SJCRH30 (cell line): ENCODE data around the gene FHDC1. TPM values are rescaled to one million over a fixed set of nuclear protein-coding genes. Genes with fewer than 3 reads are reported as not detected.

Experiments used
- DNase-seq, 2 experiments: peaks; one replicate each; pipeline ENCODE4 v3.0.0-alpha.2; 2015 to 2020
- H3K27ac ChIP-seq: fragments of 250-450 bp; sonication (Bioruptor Pico); 2 replicates; pipeline ENCODE4 v1.5.1; 2020; ENCODE audit warnings: mild to moderate bottlenecking, moderate library complexity
- H3K27me3 ChIP-seq: fragments of 250-450 bp; sonication (Bioruptor Pico); 2 replicates; pipeline ENCODE4 v1.5.1; 2020; ENCODE audit warnings: mild to moderate bottlenecking, moderate library complexity
- H3K36me3 ChIP-seq: fragments of 250-450 bp; sonication (Bioruptor Pico); 2 replicates; pipeline ENCODE4 v1.5.1; 2020; ENCODE audit warnings: mild to moderate bottlenecking, moderate library complexity
- H3K4me1 ChIP-seq: fragments of 250-450 bp; sonication (Bioruptor Pico); 2 replicates; pipeline ENCODE4 v1.5.1; 2020; ENCODE audit warnings: mild to moderate bottlenecking, moderate library complexity
- H3K4me3 ChIP-seq: fragments of 250-450 bp; sonication (Bioruptor Pico); 2 replicates; pipeline ENCODE4 v1.5.1; 2020; ENCODE audit warnings: mild to moderate bottlenecking, moderate library complexity
- H3K9me3 ChIP-seq: fragments of 250-450 bp; sonication (Bioruptor Pico); replicated peaks from 2 replicates; pipeline ENCODE4 v1.5.1; 2020; ENCODE audit warnings: mild to moderate bottlenecking, moderate library complexity
- total RNA-seq: library from RNA; depleted of rRNA; stranded (reverse); fragments of >200 nt; shearing (Covaris generic); gene quantifications from 2 replicates; pipeline ENCODE4 v1.2.3, GENCODE V29; 2014; rRNA removed

The FHDC1 gene
- total RNA-seq, 1 experiment from 2014 or later = 2.0 TPM

DNA sequence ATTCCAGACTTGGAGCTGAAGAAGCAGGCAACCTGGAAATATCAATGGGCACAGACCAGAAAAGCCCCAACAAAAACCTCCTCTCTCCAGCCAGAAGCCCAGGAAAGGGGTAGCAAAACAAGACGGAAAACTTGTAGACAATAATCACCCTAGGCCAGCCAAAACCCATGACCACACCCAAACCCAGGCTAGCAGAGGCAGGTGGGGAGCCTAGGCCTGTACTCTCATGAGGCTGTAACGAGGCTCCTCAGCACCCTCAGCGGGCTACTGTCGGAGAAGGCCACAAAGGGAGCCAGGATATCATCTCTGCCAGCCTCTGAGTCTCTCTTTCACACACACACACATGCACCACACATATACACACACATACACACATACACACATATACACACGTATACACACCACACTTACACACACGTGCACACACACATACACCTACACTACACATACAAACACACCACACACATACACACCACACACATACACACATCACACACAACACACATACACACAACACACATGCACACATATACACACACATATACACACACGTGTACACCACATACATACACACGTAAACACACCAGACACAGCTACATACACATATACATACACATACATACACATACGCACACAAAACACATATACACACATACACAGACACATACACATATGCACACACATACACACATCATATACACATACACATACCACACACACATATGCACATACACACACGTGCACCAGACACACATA is 90.6 kb downstream of the FHDC1 start:
- no peaks in the 10 kb centered on the region for H3K4me1 ChIP-seq
- H3K27ac ChIP-seq = no peak overlapping the region
- no peaks in the 10 kb centered on the region for H3K36me3 ChIP-seq
- no peaks in the 10 kb centered on the region for H3K9me3 ChIP-seq
- DNase-seq = no peak
- H3K4me3 ChIP-seq = no peak overlapping the region
- H3K27me3 ChIP-seq = no peaks in the 10 kb centered on the region

DNA sequence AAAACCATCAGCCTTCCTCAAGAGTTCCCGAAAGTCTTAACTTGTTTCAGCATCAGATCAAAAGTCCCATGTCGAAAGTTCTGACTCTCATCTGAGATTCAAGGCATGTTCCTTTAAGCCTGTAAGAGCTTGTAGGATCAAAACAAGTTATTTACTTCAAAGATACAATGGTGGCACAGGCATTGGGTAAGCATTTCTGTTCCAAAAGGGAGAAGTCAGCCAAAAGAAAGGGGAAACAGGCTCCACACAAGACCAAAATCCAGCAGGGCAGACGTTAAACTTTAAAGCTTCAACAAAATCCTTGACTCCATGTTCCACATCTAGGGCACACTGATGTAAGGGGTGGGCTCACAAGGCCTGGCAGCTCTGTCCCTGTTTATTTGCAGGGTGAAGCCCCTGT is 91.7 kb downstream of the FHDC1 start:
- H3K9me3 ChIP-seq = no peaks in the 10 kb centered on the region
- no peaks in the 10 kb centered on the region for H3K27me3 ChIP-seq
- H3K27ac ChIP-seq = no peak overlapping the region
- DNase-seq = no peak
- no peaks in the 10 kb centered on the region for H3K36me3 ChIP-seq
- no peaks in the 10 kb centered on the region for H3K4me1 ChIP-seq
- no peak overlapping the region for H3K4me3 ChIP-seq

DNA sequence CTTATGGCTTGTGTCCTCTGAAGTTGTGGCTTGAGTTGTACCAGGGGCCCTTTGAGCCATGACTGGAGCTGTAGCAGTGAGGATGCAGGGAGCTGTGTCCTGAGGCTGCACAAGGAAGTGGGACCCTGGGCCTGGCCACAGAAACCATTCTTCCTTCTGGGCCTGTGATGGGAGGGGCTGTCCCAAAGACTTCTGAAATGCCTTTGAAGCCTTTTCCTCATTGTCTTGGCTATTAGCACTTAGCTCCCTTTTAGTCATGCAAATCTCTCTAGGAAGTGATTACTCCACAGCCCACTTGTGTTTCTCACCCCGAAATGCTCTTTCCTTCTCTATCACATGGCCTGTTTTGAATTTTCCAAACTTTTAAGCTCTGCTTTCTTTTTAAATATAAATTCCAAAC is 92.4 kb downstream of the FHDC1 start:
- Histone ChIP-seq H3K4me3 (no peak overlapping the region), H3K36me3 (no peaks in the 10 kb centered on the region), H3K27ac (no peak overlapping the region), H3K9me3 (no peaks in the 10 kb centered on the region), H3K27me3 (no peaks in the 10 kb centered on the region), H3K4me1 (no peaks in the 10 kb centered on the region)
- DNase-seq = no peak

Other genes starting within 250 kb of the FHDC1 start
- gene TIGD4, start 156.6 kb upstream of the FHDC1 start, total RNA-seq = 0.25 and 0.81 TPM in 2 replicates
- gene ARFIP1, start 156.4 kb upstream of the FHDC1 start, total RNA-seq = 32.5 and 35.4 TPM in 2 replicates